Measurements from ENCODE around the gene ATG101. TPM values are rescaled to one million over a fixed set of nuclear protein-coding genes. Genes with fewer than 3 reads are reported as not detected.
A peak's percentile ranks its signal among the peaks of the same experiment; 100 is the strongest.

The ATG101 gene
- total and polyA plus RNA-seq, 4 experiments from 2014 or later: 22.2 to 27.1 (median 25.7) TPM

DNA sequence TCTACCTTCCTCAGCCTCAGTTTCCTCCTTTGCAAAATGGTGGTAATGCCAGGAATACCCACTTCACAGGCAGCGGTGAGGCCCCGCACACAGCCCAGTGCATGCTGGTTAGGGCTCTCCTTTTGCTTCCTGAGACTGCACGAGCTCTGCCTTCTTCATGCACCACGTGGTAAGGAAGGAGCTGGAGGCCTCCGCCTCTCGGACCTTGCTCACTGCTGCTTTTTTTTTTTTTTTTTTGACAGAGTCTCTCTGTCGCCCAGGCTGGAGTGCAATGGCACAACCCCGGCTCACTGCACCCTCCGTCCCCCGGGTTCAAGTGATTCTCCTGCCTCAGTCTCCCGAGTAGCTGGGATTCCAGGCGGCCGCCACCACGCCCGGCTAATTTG, 44.9 kb upstream of the ATG101 start:
- no peaks in the 10 kb centered on the region for H3K27me3 ChIP-seq (ENCODE audit: insufficient read depth, low read length)
- Mint-ChIP-seq H3K36me3 (peaks cover 0 to 2% of the 10 kb centered on the region in 2 donors), H3K27me3 (no peaks in the 10 kb centered on the region), H3K9me3 (peaks cover 0 to 3% (median 0%) of the 10 kb centered on the region in 8 donors), H3K4me1 (peaks cover 29 to 55% (median 39%) of the 10 kb centered on the region in 4 donors), H3K4me3 (peak overlapping the region; percentile 85 to 99 (median 92)), H3K27ac (peak overlapping the region; percentile 91 to 99 (median 97))
- H3K9me3 ChIP-seq (ENCODE audit: control insufficient read depth in 1 of 2, low read length in 2 of 2): no peaks in the 10 kb centered on the region
- ChIA-PET POLR2A (ENCODE audit: partially characterized antibody) (interaction anchor here (0.7 to 9.9 kb wide), 20 partner anchors 7 to 204 kb away, joined by 3 to 187 read pairs (median 6); partner anchors contain the start of genes ATG101, NR4A1 and TAMALIN), CTCF (ENCODE audit: partially characterized antibody) (interaction anchor here (0.7 to 20.6 kb wide), 33 partner anchors 8 to 549 kb away, joined by 3 to 1048 read pairs (median 11); partner anchors contain the start of genes ATG101, NR4A1, SMIM41 and TAMALIN)
- no peaks in the 10 kb centered on the region for H3K36me3 ChIP-seq (ENCODE audit: insufficient read depth, low read length)
- peak in 3 of 5 donors; percentile 28 to 66 (median 35) for DNase-seq
- H3K27ac ChIP-seq (ENCODE audit: low read depth, low read length): peak overlapping the region; percentile 48
- peak overlapping the region in 1 of 2 donors; percentile 44 for H3K4me3 ChIP-seq (ENCODE audit: low read length in 2 of 2)
- intact Hi-C loops (cut with micrococcal nuclease): loop anchor here (1.0 kb wide), 7 partner anchors 11 to 97 kb away; partner anchors contain the start of genes ATG101 and NR4A1
- H3K4me1 ChIP-seq (ENCODE audit: insufficient read depth, low read length): peaks cover 42% of the 10 kb centered on the region

DNA sequence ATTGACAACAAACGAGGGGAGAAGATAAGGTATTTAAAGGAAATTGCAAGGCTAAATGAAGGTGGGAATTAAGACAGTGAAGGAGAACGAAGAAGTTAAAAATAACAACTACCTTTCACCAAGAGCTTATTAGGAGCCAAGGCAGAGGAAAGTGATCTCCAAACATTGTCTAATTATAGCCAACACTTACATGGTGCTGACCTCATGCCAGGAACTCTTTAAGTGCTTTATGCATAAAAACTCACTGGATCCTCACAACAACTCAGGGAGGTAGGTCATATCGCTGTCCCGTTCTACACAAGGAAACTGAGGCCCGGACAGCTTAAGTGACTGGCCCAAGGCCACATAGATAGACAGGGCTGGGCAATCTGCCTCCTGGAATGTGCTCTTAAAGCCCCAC, 43.5 kb upstream of the ATG101 start:
- H3K9me3 ChIP-seq (ENCODE audit: control insufficient read depth in 1 of 2, low read length in 2 of 2): no peaks in the 10 kb centered on the region
- Mint-ChIP-seq H3K4me3 (peak overlapping the region in 1 of 8 donors; percentile 99), H3K9me3 (peaks cover 0 to 3% (median 0%) of the 10 kb centered on the region in 8 donors), H3K27me3 (no peaks in the 10 kb centered on the region), H3K27ac (peak overlapping the region; percentile 91 to 99 (median 97)), H3K36me3 (peaks cover 0 to 2% of the 10 kb centered on the region in 2 donors), H3K4me1 (peaks cover 21 to 40% (median 27%) of the 10 kb centered on the region in 4 donors)
- H3K27ac ChIP-seq (ENCODE audit: low read depth, low read length): peak overlapping the region; percentile 48
- no peaks in the 10 kb centered on the region for H3K27me3 ChIP-seq (ENCODE audit: insufficient read depth, low read length)
- peaks cover 34% of the 10 kb centered on the region for H3K4me1 ChIP-seq (ENCODE audit: insufficient read depth, low read length)
- no peaks in the 10 kb centered on the region for H3K36me3 ChIP-seq (ENCODE audit: insufficient read depth, low read length)
- ChIA-PET CTCF (ENCODE audit: partially characterized antibody) (interaction anchor here (0.9 to 20.6 kb wide), 23 partner anchors 8 to 140 kb away, joined by 3 to 1048 read pairs (median 13); partner anchors contain the start of genes ATG101, NR4A1, SMIM41 and TAMALIN), POLR2A (ENCODE audit: partially characterized antibody) (interaction anchor here (1.7 to 9.9 kb wide), 10 partner anchors 10 to 61 kb away, joined by 6 to 187 read pairs (median 10); partner anchors contain the start of genes ATG101, NR4A1 and TAMALIN)
- intact Hi-C loops (cut with micrococcal nuclease): no loop called here
- no peak for DNase-seq
- H3K4me3 ChIP-seq (ENCODE audit: low read length in 2 of 2): no peak overlapping the region

DNA sequence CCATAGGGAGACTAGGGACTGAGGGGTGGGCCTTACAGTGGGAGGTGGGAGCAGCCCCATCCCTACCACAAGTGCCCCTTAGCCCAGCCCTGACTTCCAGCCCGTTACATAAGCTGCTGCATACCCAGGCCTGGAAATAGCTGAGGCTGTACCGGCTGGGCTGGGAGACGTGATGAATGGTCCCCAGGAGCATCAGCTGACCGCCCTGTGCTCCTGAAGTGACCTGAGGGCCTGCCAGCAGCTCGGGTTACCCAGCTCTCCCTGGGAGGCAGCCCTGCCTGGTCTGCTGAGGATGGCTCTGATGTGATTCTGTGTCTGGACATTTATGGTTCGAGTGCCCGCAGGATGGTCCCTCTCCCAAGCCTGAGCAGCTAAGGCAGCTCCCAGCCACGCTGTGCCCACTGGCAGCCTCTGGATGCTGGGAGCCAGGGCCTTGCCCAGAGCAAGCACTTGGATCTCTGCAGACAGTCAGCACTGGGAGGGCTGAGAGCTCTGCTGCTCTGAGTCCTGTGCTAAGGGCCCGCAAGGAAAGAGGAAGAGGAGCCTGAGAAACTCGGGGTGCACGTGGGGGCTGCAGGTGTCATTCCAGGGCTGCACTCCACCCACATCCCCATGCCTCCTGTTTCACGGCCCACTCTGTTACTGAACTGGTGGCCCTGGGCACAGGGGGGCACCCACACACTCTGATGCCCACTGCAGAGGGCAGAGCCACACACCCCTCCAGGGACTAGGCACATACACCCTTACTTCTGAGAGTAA, 42.5 kb upstream of the ATG101 start:
- Mint-ChIP-seq H3K27ac (peak overlapping the region in 1 of 7 donors; percentile 22), H3K27me3 (no peaks in the 10 kb centered on the region), H3K4me1 (peaks cover 22 to 41% (median 29%) of the 10 kb centered on the region in 4 donors), H3K36me3 (peaks cover 0 to 2% of the 10 kb centered on the region in 2 donors), H3K4me3 (no peak overlapping the region), H3K9me3 (peaks cover 0 to 3% (median 0%) of the 10 kb centered on the region in 8 donors)
- Histone ChIP-seq H3K4me3 (ENCODE audit: low read length in 2 of 2) (no peak overlapping the region), H3K27me3 (ENCODE audit: insufficient read depth, low read length) (no peaks in the 10 kb centered on the region), H3K9me3 (ENCODE audit: control insufficient read depth in 1 of 2, low read length in 2 of 2) (no peaks in the 10 kb centered on the region), H3K36me3 (ENCODE audit: insufficient read depth, low read length) (no peaks in the 10 kb centered on the region), H3K27ac (ENCODE audit: low read depth, low read length) (no peak overlapping the region), H3K4me1 (ENCODE audit: insufficient read depth, low read length) (peaks cover 37% of the 10 kb centered on the region)
- no peak for DNase-seq
- intact Hi-C loops (cut with micrococcal nuclease): no loop called here
- CTCF ChIA-PET (ENCODE audit: partially characterized antibody): interaction anchor here (0.7 to 20.6 kb wide), 8 partner anchors 10 to 1007 kb away, joined by 3 to 1048 read pairs (median 65); partner anchors contain the start of genes ATG101, NR4A1, SMIM41 and TAMALIN
- POLR2A ChIA-PET (ENCODE audit: partially characterized antibody): interaction anchor here (1.2 to 5.7 kb wide), 4 partner anchors 9 to 55 kb away, joined by 3 to 68 read pairs (median 24); partner anchors contain the start of genes ATG101 and NR4A1

GRCh38 chr12:52029685-52030084, 40.1 kb upstream of the ATG101 start:
- Histone ChIP-seq H3K27me3 (ENCODE audit: insufficient read depth, low read length) (no peaks in the 10 kb centered on the region), H3K9me3 (ENCODE audit: control insufficient read depth in 1 of 2, low read length in 2 of 2) (no peaks in the 10 kb centered on the region), H3K36me3 (ENCODE audit: insufficient read depth, low read length) (no peaks in the 10 kb centered on the region), H3K27ac (ENCODE audit: low read depth, low read length) (no peak overlapping the region), H3K4me3 (ENCODE audit: low read length in 2 of 2) (no peak overlapping the region), H3K4me1 (ENCODE audit: insufficient read depth, low read length) (peaks cover 34% of the 10 kb centered on the region)
- Mint-ChIP-seq H3K27me3 (no peaks in the 10 kb centered on the region), H3K27ac (peak overlapping the region in 3 of 7 donors; percentile 7 to 70 (median 47)), H3K4me1 (peaks cover 19 to 46% (median 32%) of the 10 kb centered on the region in 4 donors), H3K36me3 (peaks cover 0 to 2% of the 10 kb centered on the region in 2 donors), H3K4me3 (no peak overlapping the region), H3K9me3 (peaks cover 0 to 2% (median 0%) of the 10 kb centered on the region in 8 donors)
- ChIA-PET POLR2A (ENCODE audit: partially characterized antibody) (interaction anchor here (1.6 kb wide), 1 partner anchor 21 kb away, joined by 3 read pairs; the partner anchor contains the start of gene NR4A1), CTCF (ENCODE audit: partially characterized antibody) (interaction anchor here (1.1 to 20.6 kb wide), 6 partner anchors 9 to 92 kb away, joined by 3 to 1048 read pairs (median 35); partner anchors contain the start of genes ATG101, SMIM41 and TAMALIN)
- intact Hi-C loops (cut with micrococcal nuclease): no loop called here
- DNase-seq: no peak

DNA sequence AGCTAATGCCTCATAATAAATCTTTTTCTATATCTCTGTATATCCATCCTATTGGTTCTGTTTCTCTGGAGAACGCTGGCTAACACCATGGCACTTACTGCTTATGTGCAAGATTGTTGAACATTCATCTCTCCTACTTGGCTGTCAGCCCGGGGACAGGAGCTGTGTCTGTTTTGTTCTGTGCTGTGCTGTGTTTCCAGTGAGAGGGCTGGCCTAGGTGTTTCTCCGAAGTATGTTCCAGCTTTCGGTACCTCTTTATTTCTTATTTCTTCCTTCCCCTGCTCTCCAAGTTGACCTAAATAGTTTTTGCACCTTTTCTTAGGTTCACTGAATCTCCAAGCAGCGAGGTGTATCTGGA, 37.4 kb upstream of the ATG101 start:
- Histone ChIP-seq H3K36me3 (ENCODE audit: insufficient read depth, low read length) (no peaks in the 10 kb centered on the region), H3K9me3 (ENCODE audit: control insufficient read depth in 1 of 2, low read length in 2 of 2) (no peaks in the 10 kb centered on the region), H3K27ac (ENCODE audit: low read depth, low read length) (peak overlapping the region; percentile 54), H3K4me3 (ENCODE audit: low read length in 2 of 2) (peak overlapping the region in 1 of 2 donors; percentile 3), H3K27me3 (ENCODE audit: insufficient read depth, low read length) (no peaks in the 10 kb centered on the region), H3K4me1 (ENCODE audit: insufficient read depth, low read length) (peaks cover 28% of the 10 kb centered on the region)
- Mint-ChIP-seq H3K27me3 (no peaks in the 10 kb centered on the region), H3K36me3 (no peaks in the 10 kb centered on the region), H3K4me3 (peak overlapping the region; percentile 68 to 87 (median 79)), H3K9me3 (peaks cover 0 to 2% (median 0%) of the 10 kb centered on the region in 8 donors), H3K27ac (peak overlapping the region; percentile 86 to 98 (median 96)), H3K4me1 (peaks cover 13 to 44% (median 23%) of the 10 kb centered on the region in 4 donors)
- ChIA-PET CTCF (ENCODE audit: partially characterized antibody) (interaction anchor here (0.9 to 20.6 kb wide), 11 partner anchors 7 to 84 kb away, joined by 3 to 1048 read pairs (median 9); partner anchors contain the start of genes ATG101, NR4A1, SMIM41 and TAMALIN), POLR2A (ENCODE audit: partially characterized antibody) (interaction anchor here (1.1 to 3.7 kb wide), 8 partner anchors 9 to 51 kb away, joined by 3 to 21 read pairs (median 8); partner anchors contain the start of genes ATG101 and NR4A1)
- intact Hi-C loops (cut with micrococcal nuclease): no loop called here
- DNase-seq: peak in 1 of 5 donors; percentile 43

DNA sequence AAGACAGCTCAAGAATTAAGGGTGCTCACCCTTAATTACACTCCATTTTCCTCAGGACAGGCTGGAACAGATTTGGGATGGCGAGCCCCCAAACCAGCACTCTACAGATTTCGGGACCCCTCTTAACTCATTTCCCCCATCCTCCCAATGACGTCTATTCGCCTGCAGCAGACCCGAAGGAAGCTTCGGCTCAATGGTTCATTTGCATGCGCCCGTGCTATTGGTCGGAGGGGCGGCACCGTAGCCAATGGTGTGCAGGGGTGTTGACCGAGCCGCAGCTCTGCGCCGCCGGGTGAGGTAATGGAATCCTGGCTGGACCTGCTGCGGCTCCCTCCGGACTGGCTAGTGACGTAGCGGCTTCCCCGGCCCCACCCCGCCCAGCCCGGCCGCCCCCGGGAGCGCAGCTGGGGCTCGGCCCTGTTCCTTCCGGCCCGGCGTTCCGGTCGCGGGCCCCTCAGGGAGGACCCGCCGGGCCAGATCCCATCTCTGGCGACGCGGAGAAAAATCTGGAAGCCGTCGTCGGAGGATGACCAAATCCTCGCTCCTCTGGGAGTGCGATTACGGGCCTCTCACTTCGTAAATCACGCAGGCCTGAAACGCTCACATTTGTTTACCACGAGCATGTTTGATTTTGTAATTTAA, 36.9 kb upstream of the ATG101 start:
- ChIA-PET POLR2A (ENCODE audit: partially characterized antibody) (interaction anchor here (1.1 to 3.7 kb wide), 8 partner anchors 9 to 50 kb away, joined by 3 to 21 read pairs (median 8); partner anchors contain the start of genes ATG101 and NR4A1), CTCF (ENCODE audit: partially characterized antibody) (interaction anchor here (0.9 to 20.6 kb wide), 11 partner anchors 8 to 84 kb away, joined by 3 to 1048 read pairs (median 9); partner anchors contain the start of genes ATG101, NR4A1, SMIM41 and TAMALIN)
- Histone ChIP-seq H3K36me3 (ENCODE audit: insufficient read depth, low read length) (no peaks in the 10 kb centered on the region), H3K4me3 (ENCODE audit: low read length in 2 of 2) (peak overlapping the region; percentile 3 to 36), H3K27me3 (ENCODE audit: insufficient read depth, low read length) (no peaks in the 10 kb centered on the region), H3K9me3 (ENCODE audit: control insufficient read depth in 1 of 2, low read length in 2 of 2) (no peaks in the 10 kb centered on the region), H3K4me1 (ENCODE audit: insufficient read depth, low read length) (peaks cover 31% of the 10 kb centered on the region), H3K27ac (ENCODE audit: low read depth, low read length) (peak overlapping the region; percentile 54)
- peaks cover 13 to 44% (median 25%) of the 10 kb centered on the region in 4 donors for H3K4me1 Mint-ChIP-seq
- H3K9me3 Mint-ChIP-seq: peaks cover 0 to 2% (median 0%) of the 10 kb centered on the region in 8 donors
- no peaks in the 10 kb centered on the region for H3K36me3 Mint-ChIP-seq
- no peaks in the 10 kb centered on the region for H3K27me3 Mint-ChIP-seq
- H3K4me3 Mint-ChIP-seq: peak overlapping the region; percentile 68 to 87 (median 82)
- DNase-seq: peak; percentile 81 to 95 (median 85)
- intact Hi-C loops (cut with micrococcal nuclease): loop anchor here (1.0 kb wide), 3 partner anchors 10 to 36 kb away; partner anchors contain the start of genes ATG101 and NR4A1
- H3K27ac Mint-ChIP-seq: peak overlapping the region; percentile 86 to 98 (median 96)

Measured in CD4-positive, alpha-beta memory T cell (primary cell).